MCF 10A (cell line): ENCODE results near the gene MAP3K8. TPM values are rescaled to one million over a fixed set of nuclear protein-coding genes. Genes with fewer than 3 reads are reported as not detected.

Experiments
- BruUV-seq: library from RNA; stranded (reverse); fragments of 400-500 nt; replicated peaks from 2 replicates; lab custom pipeline; 2021; lab: Mats Ljungman, UMichigan
- CTCF ChIA-PET: fragments of 300-600 bp; sonication (Branson Sonifier 250); formaldehyde crosslinking; extraction: SDS; loops from one replicate; lab custom pipeline; 2021; ENCODE audit warnings: antibody characterized with exemption, inconsistent platforms; lab: Yijun Ruan, JAX
- POLR2A ChIA-PET: fragments of 300-600, 350-650 bp; sonication (Branson Sonifier 250); formaldehyde crosslinking; extraction: SDS; loops from one replicate; lab custom pipeline; 2020; ENCODE audit warnings: antibody characterized with exemption, inconsistent platforms; lab: Yijun Ruan, JAX
- DNase-seq: peaks from one replicate; pipeline ENCODE4 v3.0.0-alpha.2; 2018; ENCODE audit not compliant: unreplicated experiment
- H3K27ac Mint-ChIP-seq: one replicate; pipeline ENCODE4 v1.8.0; 2022; ENCODE audit warnings: mild to moderate bottlenecking, low read depth, mixed read lengths; ENCODE audit not compliant: unreplicated experiment
- H3K27me3 Mint-ChIP-seq: one replicate; pipeline ENCODE4 v1.8.0; 2022; ENCODE audit warnings: mixed read lengths; ENCODE audit not compliant: insufficient read depth, unreplicated experiment
- H3K36me3 Mint-ChIP-seq: one replicate; pipeline ENCODE4 v1.8.0; 2022; ENCODE audit warnings: mild to moderate bottlenecking, moderate library complexity, mixed read lengths; ENCODE audit not compliant: insufficient read depth, unreplicated experiment
- H3K4me1 Mint-ChIP-seq: one replicate; pipeline ENCODE4 v1.8.0; 2022; ENCODE audit warnings: mixed read lengths; ENCODE audit not compliant: insufficient read depth, unreplicated experiment
- H3K4me3 Mint-ChIP-seq: one replicate; pipeline ENCODE4 v1.8.0; 2022; ENCODE audit warnings: mild to moderate bottlenecking, moderate library complexity, mixed read lengths; ENCODE audit not compliant: unreplicated experiment
- H3K9me3 Mint-ChIP-seq: one replicate; pipeline ENCODE4 v1.8.0; 2022; ENCODE audit warnings: mixed read lengths; ENCODE audit not compliant: unreplicated experiment
- CTCF ChIP-seq: fragments of 200-600 bp; IDR thresholded peaks from one replicate; pipeline ENCODE4 v1.8.0; 2022; ENCODE audit warnings: antibody characterized with exemption, mild to moderate bottlenecking; ENCODE audit not compliant: unreplicated experiment
- intact Hi-C: fragments of 100-400 bp; cut with micrococcal nuclease; formaldehyde crosslinking; loops from 2 replicates; pipeline ENCODE4 v1.14.1; 2022
- total RNA-seq: library from RNA; stranded (reverse); gene quantifications from 2 replicates; pipeline ENCODE4 v1.2.3, GENCODE V29; 2022

Gene MAP3K8
- total RNA-seq, 1 experiment from 2014 or later = 1.5 TPM

DNA sequence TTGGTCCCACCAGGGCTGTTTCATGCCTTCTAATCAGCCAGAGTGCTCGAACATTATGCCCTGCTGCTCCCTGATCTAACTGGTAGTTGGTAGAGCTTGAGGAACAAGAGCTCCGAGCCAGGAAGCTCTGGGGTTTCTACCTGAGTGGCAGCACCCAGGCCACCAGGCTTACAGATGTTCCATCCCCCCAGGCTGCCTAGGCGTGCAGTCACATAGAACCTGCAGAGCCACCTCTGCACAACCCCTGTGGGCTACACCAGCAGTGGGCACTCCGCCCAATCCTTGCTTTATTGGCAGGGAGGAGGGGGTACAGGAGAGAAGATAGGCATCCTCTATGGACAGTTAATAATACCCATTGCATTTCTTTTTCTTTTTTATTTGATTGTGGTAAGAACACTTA lies 21.8 kb downstream of the MAP3K8 start:
- CTCF ChIA-PET = interaction anchor here (0.7 kb wide), 1 partner anchor 11 kb away, joined by 3 read pairs; no protein-coding TSS in a partner anchor

GRCh38 chr10:30456266-30456665 lies 22.3 kb downstream of the MAP3K8 start:
- Mint-ChIP-seq H3K4me3 (no peak overlapping the region), H3K9me3 (no peaks in the 10 kb centered on the region), H3K27me3 (no peaks in the 10 kb centered on the region), H3K4me1 (peaks cover 24% of the 10 kb centered on the region), H3K36me3 (peaks cover 41% of the 10 kb centered on the region), H3K27ac (peak overlapping the region; percentile 77)
- DNase-seq = no peak
- intact Hi-C loops = no loop called here
- ChIA-PET POLR2A (interaction anchor here (0.7 to 2.1 kb wide), 3 partner anchors 9 to 26 kb away, joined by 3 to 12 read pairs (median 9); no protein-coding TSS in a partner anchor), CTCF (interaction anchor here (0.7 kb wide), 1 partner anchor 12 kb away, joined by 3 read pairs; no protein-coding TSS in a partner anchor)
- TF ChIP-seq CTCF = no peak
- no TSS peak for BruUV-seq

More for the DNA sequence above, 21.8 kb downstream of the MAP3K8 start:
- Mint-ChIP-seq H3K36me3 (peaks cover 43% of the 10 kb centered on the region), H3K4me3 (no peak overlapping the region), H3K27ac (peak overlapping the region; percentile 77), H3K27me3 (no peaks in the 10 kb centered on the region), H3K4me1 (peaks cover 24% of the 10 kb centered on the region), H3K9me3 (no peaks in the 10 kb centered on the region)
- intact Hi-C loops = loop anchor here (1.0 kb wide), 1 partner anchor 42 kb away; no protein-coding TSS in a partner anchor
- no peak for TF ChIP-seq CTCF
- POLR2A ChIA-PET = interaction anchor here (0.5 to 2.1 kb wide), 4 partner anchors 25 to 476 kb away, joined by 3 to 12 read pairs (median 3); no protein-coding TSS in a partner anchor
- BruUV-seq = no TSS peak
- DNase-seq = no peak

- Mint-ChIP-seq H3K27me3 (no peaks in the 10 kb centered on the region), H3K36me3 (peaks cover 45% of the 10 kb centered on the region), H3K4me1 (peaks cover 25% of the 10 kb centered on the region), H3K4me3 (no peak overlapping the region), H3K27ac (no peak overlapping the region), H3K9me3 (no peaks in the 10 kb centered on the region)
- no TSS peak for BruUV-seq
- POLR2A ChIA-PET = no interaction called here
- no peak for TF ChIP-seq CTCF
- CTCF ChIA-PET = interaction anchor here (0.6 kb wide), 1 partner anchor 98 kb away, joined by 3 read pairs; no protein-coding TSS in a partner anchor
- intact Hi-C loops = no loop called here
- no peak for DNase-seq
Observed at GRCh38 chr10:30459283-30459682, 25.3 kb downstream of the MAP3K8 start.

DNA sequence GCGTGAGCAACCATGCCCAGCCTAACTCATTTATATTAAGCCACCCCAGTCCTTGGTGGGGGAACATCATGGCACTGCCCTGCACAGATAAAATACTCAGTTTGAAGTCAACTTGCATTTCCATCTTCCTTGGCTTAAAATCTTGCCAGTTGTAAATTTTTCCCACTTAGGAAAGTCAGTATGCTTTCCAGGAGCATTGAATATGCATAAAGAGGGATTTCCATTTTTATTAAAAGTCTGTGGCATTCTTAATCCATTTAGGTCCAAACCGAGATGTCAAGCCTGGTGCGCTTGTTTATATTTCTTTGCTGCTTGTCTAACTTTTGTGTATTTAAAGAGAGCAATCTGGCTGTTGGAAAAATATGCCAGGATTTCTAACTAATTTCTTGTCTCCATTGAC lies 26.1 kb downstream of the MAP3K8 start:
- POLR2A ChIA-PET = no interaction called here
- intact Hi-C loops = no loop called here
- no peak for DNase-seq
- no peak overlapping the region for H3K27ac Mint-ChIP-seq
- CTCF ChIA-PET = no interaction called here
- BruUV-seq = no TSS peak
- H3K4me1 Mint-ChIP-seq = peaks cover 19% of the 10 kb centered on the region
- peaks cover 49% of the 10 kb centered on the region for H3K36me3 Mint-ChIP-seq
- no peak for TF ChIP-seq CTCF
- H3K4me3 Mint-ChIP-seq = no peak overlapping the region
- H3K27me3 Mint-ChIP-seq = no peaks in the 10 kb centered on the region
- no peaks in the 10 kb centered on the region for H3K9me3 Mint-ChIP-seq
